H1 (cell line): Measurements from ENCODE around the gene CDH19. TPM values are rescaled to one million over a fixed set of nuclear protein-coding genes. Genes with fewer than 3 reads are reported as not detected.

Experiments used
- CTCF ChIA-PET: fragments of 300-600 bp; sonication (Branson Sonifier 250); formaldehyde crosslinking; loops from one replicate; lab custom pipeline; 2021; ENCODE audit not compliant: partially characterized antibody; lab: Charles Lee
- POLR2A ChIA-PET: fragments of 300-600 bp; sonication (Branson Sonifier 250); formaldehyde crosslinking; loops from one replicate; lab custom pipeline; 2021; ENCODE audit warnings: inconsistent platforms; ENCODE audit not compliant: partially characterized antibody; lab: Charles Lee
- DNase-seq, 2 experiments: peaks; one replicate each; pipeline versions ENCODE4 v3.0.0 to v3.0.0-alpha.2; 2010 to 2022; ENCODE audit warnings: low spot score in 2 of 2, low read depth in 1 of 2, mixed read lengths in 1 of 2
- FAIRE-seq: peaks from 2 replicates; lab custom pipeline; 2011; peaks lifted over from hg19 to GRCh38; lab: Jason Lieb, UNC
- H2AFZ ChIP-seq: 2 replicates; pipeline ENCODE4 v1.8.1; 2012; ENCODE audit warnings: low read length, inconsistent platforms
- H2AK5ac ChIP-seq: 2 replicates; pipeline ENCODE4 v1.6.1; 2013; ENCODE audit warnings: low read depth, low read length
- H2BK120ac ChIP-seq: replicated peaks from 2 replicates; pipeline ENCODE3; 2013; ENCODE audit warnings: low read depth, low read length, inconsistent platforms
- H2BK12ac ChIP-seq: 2 replicates; pipeline ENCODE4 v1.6.1; 2013; ENCODE audit warnings: low read depth, low read length
- H2BK15ac ChIP-seq: 2 replicates; pipeline ENCODE4 v1.6.1; 2013; ENCODE audit warnings: low read length
- H2BK20ac ChIP-seq: 2 replicates; pipeline ENCODE4 v1.6.1; 2013; ENCODE audit warnings: low read length
- H2BK5ac ChIP-seq: 2 replicates; pipeline ENCODE4 v1.6.1; 2013; ENCODE audit warnings: low read depth, low read length
- H3K14ac ChIP-seq: 2 replicates; pipeline ENCODE4 v1.6.1; 2013; ENCODE audit warnings: inconsistent platforms; ENCODE audit not compliant: insufficient read length
- H3K18ac ChIP-seq: 2 replicates; pipeline ENCODE4 v1.6.1; 2013; ENCODE audit warnings: low read length; ENCODE audit errors: extremely low read depth
- H3K23ac ChIP-seq: 2 replicates; pipeline ENCODE4 v1.6.1; 2013; ENCODE audit warnings: inconsistent platforms; ENCODE audit not compliant: insufficient read length
- H3K23me2 ChIP-seq: 2 replicates; pipeline ENCODE4 v1.6.1; 2013; ENCODE audit warnings: low read depth, low read length
- H3K27ac ChIP-seq: 2 replicates; pipeline ENCODE4 v1.6.1; 2011; ENCODE audit warnings: low read depth, low read length, inconsistent platforms
- H3K27me3 ChIP-seq, 4 experiments: replicated peaks in 1 of 4; 1 replicate in 1 of 4; 2 replicates in 3 of 4; pipeline versions ENCODE4 v1.6.1 to v1.8.1; 2011 to 2013; ENCODE audit warnings: low read length in 3 of 4, mild to moderate bottlenecking in 3 of 4, inconsistent platforms in 2 of 4, mixed read lengths in 2 of 4, moderate library complexity in 1 of 4; ENCODE audit not compliant: control insufficient read depth in 3 of 4, insufficient read depth in 3 of 4; ENCODE audit errors: extremely low read depth in 1 of 4
- H3K36me3 ChIP-seq, 4 experiments: 2 replicates each; pipeline versions ENCODE4 v1.6.1 to v1.8.1; 2011 to 2013; ENCODE audit warnings: mild to moderate bottlenecking in 4 of 4, low read length in 3 of 4, moderate library complexity in 2 of 4, control low read depth in 1 of 4, inconsistent platforms in 1 of 4; ENCODE audit not compliant: insufficient read depth in 4 of 4, control insufficient read depth in 2 of 4
- H3K4ac ChIP-seq: replicated peaks from 2 replicates; pipeline ENCODE3; 2013; ENCODE audit warnings: low read length, low read depth, mixed read lengths, inconsistent platforms; ENCODE audit not compliant: insufficient read length
- H3K4me1 ChIP-seq, 4 experiments: replicated peaks in 1 of 4; 1 replicate in 1 of 4; 2 replicates in 3 of 4; pipeline versions ENCODE4 v1.6.1 to v1.8.1; 2011 to 2013; ENCODE audit warnings: low read length in 3 of 4, inconsistent platforms in 2 of 4, mixed read lengths in 1 of 4; ENCODE audit not compliant: insufficient read depth in 4 of 4, control insufficient read depth in 3 of 4
- H3K4me2 ChIP-seq, 2 experiments: 2 replicates each; pipeline versions ENCODE4 v1.6.1 to v1.8.1; 2011 to 2013; ENCODE audit warnings: low read depth in 2 of 2, low read length in 2 of 2, control low read depth in 1 of 2, inconsistent platforms in 1 of 2, mild to moderate bottlenecking in 1 of 2; ENCODE audit not compliant: insufficient read depth in 1 of 2
- H3K4me3 ChIP-seq, 4 experiments: fragments of 200-600, 300-600 bp in 1 of 4; sonication (generic), shearing (Covaris generic), sonication (Bioruptor Twin) in 1 of 4; 2 replicates each; pipeline versions ENCODE4 v1.5.1 to v1.8.1; 2011 to 2016; ENCODE audit warnings: low read length in 4 of 4, low read depth in 3 of 4, control low read depth in 2 of 4, inconsistent platforms in 2 of 4, mild to moderate bottlenecking in 2 of 4, mixed read lengths in 1 of 4, moderate library complexity in 1 of 4; ENCODE audit not compliant: insufficient read depth in 2 of 4; ENCODE audit errors: extremely low read depth in 1 of 4
- H3K56ac ChIP-seq: replicated peaks from 2 replicates; pipeline ENCODE3; 2013; ENCODE audit warnings: low read depth, mild to moderate bottlenecking, mixed read lengths, low read length, inconsistent platforms; ENCODE audit not compliant: insufficient read length
- H3K79me1 ChIP-seq: 2 replicates; pipeline ENCODE4 v1.6.1; 2013; ENCODE audit warnings: low read depth, low read length, control low read depth
- H3K79me2 ChIP-seq, 2 experiments: 2 replicates each; pipeline versions ENCODE4 v1.6.1 to v1.8.1; 2012 to 2013; ENCODE audit warnings: low read length in 2 of 2, mild to moderate bottlenecking in 2 of 2, inconsistent platforms in 1 of 2; ENCODE audit not compliant: insufficient read depth in 2 of 2, control insufficient read depth in 1 of 2
- H3K9ac ChIP-seq, 4 experiments: replicated peaks in 1 of 4; 1 replicate in 1 of 4; 2 replicates in 3 of 4; pipeline versions ENCODE4 v1.6.1 to v1.8.1; 2011 to 2013; ENCODE audit warnings: low read depth in 3 of 4, low read length in 3 of 4, control low read depth in 2 of 4, mild to moderate bottlenecking in 2 of 4, moderate library complexity in 2 of 4, inconsistent platforms in 1 of 4; ENCODE audit errors: extremely low read depth in 1 of 4
- H3K9me3 ChIP-seq, 2 experiments: 2 replicates each; pipeline versions ENCODE4 v1.6.1 to v1.8.1; 2012 to 2013; ENCODE audit warnings: mild to moderate bottlenecking in 2 of 2, moderate library complexity in 2 of 2, control low read depth in 1 of 2, inconsistent platforms in 1 of 2, low read depth in 1 of 2, low read length in 1 of 2, mixed read lengths in 1 of 2; ENCODE audit not compliant: insufficient read depth in 2 of 2
- H4K20me1 ChIP-seq, 2 experiments: replicated peaks in 1 of 2; 2 replicates each; pipeline versions ENCODE3 to v1.8.1; 2011 to 2013; ENCODE audit warnings: inconsistent platforms in 2 of 2, low read length in 2 of 2, mild to moderate bottlenecking in 1 of 2; ENCODE audit not compliant: insufficient read depth in 2 of 2, control insufficient read depth in 1 of 2
- H4K5ac ChIP-seq: 2 replicates; pipeline ENCODE4 v1.6.1; 2013; ENCODE audit warnings: low read length, low read depth, mixed read lengths, inconsistent platforms; ENCODE audit not compliant: insufficient read length
- H4K8ac ChIP-seq: 2 replicates; pipeline ENCODE4 v1.8.0; 2013; ENCODE audit warnings: mild to moderate bottlenecking, moderate library complexity, low read length, inconsistent platforms; ENCODE audit not compliant: insufficient read depth; ENCODE audit errors: extremely low read depth
- H4K91ac ChIP-seq: replicated peaks from 2 replicates; pipeline ENCODE3; 2013; ENCODE audit warnings: low read length, mixed read lengths, inconsistent platforms; ENCODE audit not compliant: insufficient read length
- KDM5A ChIP-seq: fragments of 200-600 bp; IDR thresholded peaks from 2 replicates; pipeline ENCODE4 v1.7.1; 2012; ENCODE audit warnings: mild to moderate bottlenecking, low read length, inconsistent platforms, mixed read lengths
- RXRA ChIP-seq: IDR thresholded peaks from 2 replicates; pipeline ENCODE4 v1.6.1; 2011; ENCODE audit warnings: low read depth, mild to moderate bottlenecking, low read length, moderate library complexity; ENCODE audit not compliant: insufficient read depth
- SRF ChIP-seq: IDR thresholded peaks from 2 replicates; pipeline ENCODE4 v1.6.1; 2011; ENCODE audit warnings: mild to moderate bottlenecking, low read depth, low read length, moderate library complexity
- TCF12 ChIP-seq: IDR thresholded peaks from 2 replicates; pipeline ENCODE4 v1.6.1; 2011; ENCODE audit warnings: low read depth, mild to moderate bottlenecking, low read length
- WGBS, 2 experiments: shearing (Covaris generic) in 1 of 2; methylation state at CpG; one replicate each; pipeline versions ENCODE4 v1.1.6 to v1.1.7; 2013 to 2015; ENCODE audit warnings: low lambda C conversion rate in 2 of 2, mixed read lengths in 2 of 2, inconsistent platforms in 1 of 2, low coverage in 1 of 2, missing lambda C conversion rate in 1 of 2; ENCODE audit not compliant: insufficient replicate concordance in 2 of 2, insufficient coverage in 1 of 2, insufficient read length in 1 of 2; ENCODE audit errors: extremely low coverage in 1 of 2, missing lambda C conversion rate in 1 of 2; 5-methylcytosine and 5-hydroxymethylcytosine counted together
- polyA plus RNA-seq, 7 experiments: library from polyadenylated mRNA; depleted of rRNA in 3 of 7; stranded (reverse) in 5 of 7; unstranded in 2 of 7; fragments of >200 nt in 5 of 7; fragments of 200-250 nt in 2 of 7; gene quantifications; 1 replicate in 5 of 7; 2 replicates in 1 of 7; 4 replicates in 1 of 7; pipeline versions ENCODE4 v1.2.1 to v1.2.3, GENCODE V29; 2011 to 2013; ENCODE audit warnings: missing spikeins in 2 of 7, mixed read lengths in 2 of 7
- total RNA-seq: library from RNA; stranded (reverse); fragmentation: NEBNext Ultra II Directional; extraction: Animal tissue kit (Norgen Biotek cat#: 25700); gene quantifications from 2 replicates; pipeline ENCODE4 v1.2.1, GENCODE V29; 2021

CDH19 gene
- total and polyA plus RNA-seq, 2 of the 8 experiments (the other 6 are each of a cell fraction or from before 2014, with no cell fraction given): not detected

DNA sequence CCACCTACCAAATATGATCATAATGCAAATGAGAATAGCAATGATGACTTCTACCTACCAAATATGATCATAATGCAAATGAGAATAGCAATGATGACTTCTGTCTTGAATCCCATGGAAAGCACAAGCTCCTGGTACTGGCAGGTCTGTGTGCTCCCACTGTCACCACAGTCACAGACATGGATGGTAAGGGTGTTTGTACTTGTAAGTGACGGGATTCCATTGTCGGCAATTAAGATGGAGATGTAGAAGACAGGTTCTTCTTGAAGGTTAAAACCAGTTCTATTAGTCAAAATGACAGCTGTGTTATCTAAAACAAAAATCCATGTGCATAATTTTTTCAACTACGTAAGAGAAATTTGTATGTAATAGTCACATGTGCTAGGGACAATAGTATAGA, 95.0 kb downstream of the CDH19 start:
- Histone ChIP-seq H3K79me2 (no peaks in the 10 kb centered on the region), H2AFZ (no peak overlapping the region), H4K91ac (no peak overlapping the region), H2BK5ac (no peak overlapping the region), H3K27me3 (no peaks in the 10 kb centered on the region), H3K4ac (no peak overlapping the region), H3K36me3 (no peaks in the 10 kb centered on the region), H3K23me2 (no peaks in the 10 kb centered on the region), H3K14ac (no peak overlapping the region), H4K20me1 (no peaks in the 10 kb centered on the region), H2BK120ac (no peak overlapping the region), H3K4me2 (no peak overlapping the region), H2BK15ac (no peak overlapping the region), H3K79me1 (no peaks in the 10 kb centered on the region), H2BK20ac (no peak overlapping the region), H4K8ac (no peak overlapping the region), H3K4me3 (no peak overlapping the region), H3K9me3 (no peaks in the 10 kb centered on the region), H2BK12ac (no peak overlapping the region), H2AK5ac (no peak overlapping the region), H3K4me1 (peaks cover 0 to 7% (median 0%) of the 10 kb centered on the region in 4 experiments; a peak in 1 of 7 replicates), H4K5ac (no peak overlapping the region), H3K23ac (no peak overlapping the region), H3K27ac (no peak overlapping the region), H3K18ac (no peak overlapping the region), H3K9ac (no peak overlapping the region), H3K56ac (no peak overlapping the region)
- no peak for TF ChIP-seq RXRA
- no peak for TF ChIP-seq SRF
- no peak for TF ChIP-seq KDM5A
- TF ChIP-seq TCF12: no peak
- DNase-seq (no peak), FAIRE-seq (no peak)
- CTCF ChIA-PET: no interaction called here
- POLR2A ChIA-PET: interaction anchor here (0.6 kb wide), 1 partner anchor 16 kb away, joined by 3 read pairs; no protein-coding TSS in a partner anchor
- 93% methylated on average over 3 of the region's 3 CpGs; no CpG with 5 or more reads in 1 of the 2 experiments for WGBS, 2 experiments
